Activated CD8-positive, alpha-beta T cell treated with anti-CD3 and anti-CD28 coated beads, Interleukin-2, amount 10 ng/mL, durations not matched to agents 7 days and 5 days (primary cell): Measurements from ENCODE around the gene HAP1. TPM values are rescaled to one million over a fixed set of nuclear protein-coding genes. Genes with fewer than 3 reads are reported as not detected.
"Not testable (repeated sequence)": the region's sequence is repeated elsewhere in the genome, so short reads cannot be mapped to it uniquely, and the experiment has no call there.

ENCODE experiments used
- ATAC-seq: fragments of 150-1000 bp; cut with Tn5 transposase; one replicate; pipeline ENCODE4 v1.10.0; 2021; ENCODE audit warnings: moderate library complexity
- CTCF ChIA-PET: fragments of 350-600 bp; sonication (Branson Sonifier 250); formaldehyde crosslinking; loops from one replicate; lab custom pipeline; 2021; ENCODE audit warnings: antibody characterized with exemption; lab: Charles Lee
- POLR2A ChIA-PET: fragments of 350-600 bp; sonication (Branson Sonifier 250); formaldehyde crosslinking; loops from one replicate; lab custom pipeline; 2021; ENCODE audit warnings: antibody characterized with exemption; lab: Charles Lee
- DNase-seq: peaks from one replicate; pipeline ENCODE4 v3.0.0-alpha.2; 2020
- H3K27ac Mint-ChIP-seq: one replicate; pipeline ENCODE4 v1.8.0; 2021; ENCODE audit warnings: mild to moderate bottlenecking, mixed read lengths
- H3K27me3 Mint-ChIP-seq: one replicate; pipeline ENCODE4 v1.8.0; 2021; ENCODE audit warnings: low read depth, mixed read lengths
- H3K36me3 Mint-ChIP-seq: one replicate; pipeline ENCODE4 v1.8.0; 2021; ENCODE audit warnings: low read depth, mixed read lengths
- H3K4me1 Mint-ChIP-seq: one replicate; pipeline ENCODE4 v1.8.0; 2021; ENCODE audit warnings: low read depth, mixed read lengths
- H3K4me3 Mint-ChIP-seq: one replicate; pipeline ENCODE4 v1.8.0; 2021; ENCODE audit warnings: mild to moderate bottlenecking, mixed read lengths
- H3K9me3 Mint-ChIP-seq: one replicate; pipeline ENCODE4 v1.8.0; 2022; ENCODE audit warnings: mixed read lengths; ENCODE audit not compliant: insufficient read depth
- total RNA-seq, 2 experiments: library from RNA; stranded (reverse); gene quantifications; one replicate each; pipeline ENCODE4 v1.2.3, GENCODE V29; 2021

The HAP1 gene
- total RNA-seq, 2 experiments from 2014 or later = 0.08 to 0.11 TPM

DNA sequence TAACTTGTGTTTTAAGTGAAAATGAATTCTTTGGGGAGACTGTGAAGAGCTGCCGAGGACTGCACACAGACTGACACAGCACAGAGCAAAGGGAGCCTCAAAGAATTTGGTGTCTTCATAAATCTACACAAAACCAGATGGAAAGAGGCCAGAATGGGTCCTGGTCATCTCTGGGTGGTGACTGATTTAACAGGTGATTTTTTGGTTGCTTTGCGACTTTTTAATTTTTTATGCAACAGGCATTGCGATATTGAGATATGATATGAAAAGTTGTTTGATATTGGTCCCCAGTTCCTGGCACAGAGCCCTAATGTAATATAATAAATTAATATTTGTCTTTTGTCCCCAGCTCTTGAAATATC lies 58.4 kb downstream of the HAP1 start:
- H3K9me3 Mint-ChIP-seq = peaks cover 6% of the 10 kb centered on the region
- ChIA-PET POLR2A (interaction anchor here (0.6 to 7.9 kb wide), 4 partner anchors 8 to 1881 kb away, joined by 3 to 303 read pairs (median 4); partner anchors contain the start of gene EIF1), CTCF (interaction anchor here (0.7 to 8.5 kb wide), 5 partner anchors 10 to 20 kb away, joined by 3 to 219 read pairs (median 3); partner anchors contain the start of gene EIF1)
- ATAC-seq = no peak
- no peaks in the 10 kb centered on the region for H3K27me3 Mint-ChIP-seq
- H3K27ac Mint-ChIP-seq = no peak overlapping the region
- H3K36me3 Mint-ChIP-seq = peaks cover 11% of the 10 kb centered on the region
- no peak for DNase-seq
- no peak overlapping the region for H3K4me3 Mint-ChIP-seq
- peaks cover 52% of the 10 kb centered on the region for H3K4me1 Mint-ChIP-seq

DNA sequence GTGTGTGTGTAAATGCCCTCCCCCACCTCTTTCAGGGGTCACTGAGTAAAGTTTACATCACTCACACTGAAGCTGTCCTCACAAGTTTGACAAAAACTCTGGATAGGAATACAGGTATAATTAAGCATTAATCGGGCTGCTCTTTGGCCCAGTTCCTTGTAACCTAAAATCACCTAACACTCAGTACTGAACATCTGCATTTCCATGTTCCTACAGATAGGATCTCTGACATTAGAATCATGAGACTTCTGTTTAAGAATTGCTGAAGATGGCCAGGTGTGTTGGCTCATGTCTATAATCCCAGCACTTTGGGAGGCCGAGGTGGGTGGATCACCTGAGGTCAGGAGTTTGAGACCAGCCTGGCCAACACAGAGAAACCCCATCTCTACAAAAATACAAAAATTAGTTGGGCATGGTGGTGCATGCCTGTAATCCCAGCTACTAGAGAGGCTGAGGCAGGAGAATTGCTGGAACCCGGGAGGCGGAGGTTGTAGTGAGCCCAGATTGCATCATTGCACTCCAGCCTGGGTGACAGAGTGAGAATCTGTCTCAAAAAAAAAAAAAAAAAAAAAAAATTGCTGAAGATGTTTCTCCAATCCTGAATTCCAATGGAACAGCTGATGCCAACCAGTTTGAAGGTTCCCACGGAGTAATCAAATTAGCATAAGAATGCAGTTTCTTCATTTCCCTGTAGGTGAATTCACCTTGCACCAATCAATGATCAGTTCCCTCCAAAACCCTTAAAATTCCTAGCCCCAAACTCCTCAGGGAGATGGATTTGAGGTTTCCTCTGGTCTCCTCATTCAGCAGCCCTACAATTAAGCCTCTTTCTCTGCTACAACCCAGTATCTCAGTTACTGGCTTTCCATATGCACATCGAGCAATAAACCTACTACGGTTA lies 59.0 kb downstream of the HAP1 start:
- ATAC-seq, DNase-seq, H3K27me3 Mint-ChIP-seq, H3K4me3 Mint-ChIP-seq, H3K27ac Mint-ChIP-seq, H3K9me3 Mint-ChIP-seq: not testable (repeated sequence)
- CTCF ChIA-PET = interaction anchor here (1.3 to 8.5 kb wide), 3 partner anchors 10 to 21 kb away, joined by 3 to 219 read pairs (median 3); partner anchors contain the start of gene EIF1
- POLR2A ChIA-PET = interaction anchor here (0.6 to 7.9 kb wide), 4 partner anchors 8 to 1881 kb away, joined by 3 to 303 read pairs (median 4); partner anchors contain the start of gene EIF1
- Mint-ChIP-seq H3K36me3 (peaks cover 11% of the 10 kb centered on the region), H3K4me1 (peaks cover 47% of the 10 kb centered on the region)

Other genes starting within 250 kb of the HAP1 start
- not detected for gene KRT36, start 244.7 kb downstream of the HAP1 start, total RNA-seq
- not detected for gene KRT13, start 229.0 kb downstream of the HAP1 start, total RNA-seq
- not detected for gene KRT15, start 215.8 kb downstream of the HAP1 start, total RNA-seq
- gene KRT19, start 206.3 kb downstream of the HAP1 start, total RNA-seq = not detected
- gene KRT9, start 162.6 kb downstream of the HAP1 start, total RNA-seq = not detected
- not detected for gene KRT14, start 147.7 kb downstream of the HAP1 start, total RNA-seq
- gene KRT16, start 121.9 kb downstream of the HAP1 start, total RNA-seq = not detected
- not detected for gene KRT17, start 110.1 kb downstream of the HAP1 start, total RNA-seq
- gene EIF1, start 45.8 kb downstream of the HAP1 start, total RNA-seq = 100 to 1,000 TPM; 661 to 670 TPM
- gene GAST, start 22.3 kb downstream of the HAP1 start, total RNA-seq = not detected
- gene JUP, start 52.1 kb upstream of the HAP1 start, total RNA-seq = 1 to 10 TPM; 5.2 to 6.0 TPM
- 1 to 10 TPM; 2.7 to 3.5 TPM for gene P3H4, start 77.3 kb upstream of the HAP1 start, total RNA-seq
- gene FKBP10, start 78.4 kb upstream of the HAP1 start, total RNA-seq = not detected
- gene NT5C3B, start 101.6 kb upstream of the HAP1 start, total RNA-seq = 10 to 100 TPM; 15.7 to 17.8 TPM
- gene KLHL10, start 103.2 kb upstream of the HAP1 start, total RNA-seq = not detected
- 10 to 100 TPM; 12.3 to 13.2 TPM for gene KLHL11, start 130.8 kb upstream of the HAP1 start, total RNA-seq
- gene ACLY, start 184.3 kb upstream of the HAP1 start, total RNA-seq = 100 to 1,000 TPM; 177 to 185 TPM
- under 1 TPM; 0.89 to 0.97 TPM for gene ODAD4, start 196.0 kb upstream of the HAP1 start, total RNA-seq
- gene CNP, start 232.2 kb upstream of the HAP1 start, total RNA-seq = 10 to 100 TPM; 93.4 to 94.6 TPM